Measurements from ENCODE around the gene SMARCA4. TPM values are rescaled to one million over a fixed set of nuclear protein-coding genes. Genes with fewer than 3 reads are reported as not detected.

The SMARCA4 gene
- total and polyA plus RNA-seq, 4 donors = 15.9 to 35.4 (median 22.5) TPM

GRCh38 chr19:11035441-11036377, 74.9 kb downstream of the SMARCA4 start:
- Histone ChIP-seq H3K27ac (ENCODE audit: low read depth in 1 of 2, low read length in 2 of 2) (peak overlapping the region in 1 of 2 donors; percentile 62), H3K4me3 (ENCODE audit: low read depth in 1 of 3, low read length in 3 of 3) (no peak overlapping the region), H3K9me3 (ENCODE audit: control insufficient read depth in 4 of 4, low read length in 3 of 4) (no peaks in the 10 kb centered on the region), H3K4me1 (ENCODE audit: control insufficient read depth in 4 of 4, insufficient read depth in 4 of 4, low read length in 3 of 4) (peaks cover 0 to 2% (median 0%) of the 10 kb centered on the region in 4 donors), H3K9ac (ENCODE audit: low read depth in 1 of 2, low read length in 2 of 2) (no peak overlapping the region), H3K36me3 (ENCODE audit: control insufficient read depth in 4 of 4, insufficient read depth in 3 of 4, low read depth in 1 of 4, low read length in 3 of 4) (peaks cover 10 to 56% (median 23%) of the 10 kb centered on the region in 4 donors), H3K27me3 (ENCODE audit: control insufficient read depth in 4 of 4, insufficient read depth in 4 of 4, low read length in 3 of 4) (no peaks in the 10 kb centered on the region)
- 52% methylated on average over 15 of the region's 15 CpGs for WGBS
- DNase-seq (ENCODE audit: low spot score) = peak; percentile 90
- TF ChIP-seq YY1 (IDR thresholded peaks at IDR 0.05) = no peak
- no peak for TF ChIP-seq HNF4G (IDR thresholded peaks at IDR 0.05)
- no peak for TF ChIP-seq FOXA1 (IDR thresholded peaks at IDR 0.05)
- TF ChIP-seq, protein P1, sequence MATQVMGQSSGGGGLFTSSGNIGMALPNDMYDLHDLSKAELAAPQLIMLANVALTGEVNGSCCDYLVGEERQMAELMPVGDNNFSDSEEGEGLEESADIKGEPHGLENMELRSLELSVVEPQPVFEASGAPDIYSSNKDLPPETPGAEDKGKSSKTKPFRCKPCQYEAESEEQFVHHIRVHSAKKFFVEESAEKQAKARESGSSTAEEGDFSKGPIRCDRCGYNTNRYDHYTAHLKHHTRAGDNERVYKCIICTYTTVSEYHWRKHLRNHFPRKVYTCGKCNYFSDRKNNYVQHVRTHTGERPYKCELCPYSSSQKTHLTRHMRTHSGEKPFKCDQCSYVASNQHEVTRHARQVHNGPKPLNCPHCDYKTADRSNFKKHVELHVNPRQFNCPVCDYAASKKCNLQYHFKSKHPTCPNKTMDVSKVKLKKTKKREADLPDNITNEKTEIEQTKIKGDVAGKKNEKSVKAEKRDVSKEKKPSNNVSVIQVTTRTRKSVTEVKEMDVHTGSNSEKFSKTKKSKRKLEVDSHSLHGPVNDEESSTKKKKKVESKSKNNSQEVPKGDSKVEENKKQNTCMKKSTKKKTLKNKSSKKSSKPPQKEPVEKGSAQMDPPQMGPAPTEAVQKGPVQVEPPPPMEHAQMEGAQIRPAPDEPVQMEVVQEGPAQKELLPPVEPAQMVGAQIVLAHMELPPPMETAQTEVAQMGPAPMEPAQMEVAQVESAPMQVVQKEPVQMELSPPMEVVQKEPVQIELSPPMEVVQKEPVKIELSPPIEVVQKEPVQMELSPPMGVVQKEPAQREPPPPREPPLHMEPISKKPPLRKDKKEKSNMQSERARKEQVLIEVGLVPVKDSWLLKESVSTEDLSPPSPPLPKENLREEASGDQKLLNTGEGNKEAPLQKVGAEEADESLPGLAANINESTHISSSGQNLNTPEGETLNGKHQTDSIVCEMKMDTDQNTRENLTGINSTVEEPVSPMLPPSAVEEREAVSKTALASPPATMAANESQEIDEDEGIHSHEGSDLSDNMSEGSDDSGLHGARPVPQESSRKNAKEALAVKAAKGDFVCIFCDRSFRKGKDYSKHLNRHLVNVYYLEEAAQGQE (IDR thresholded peaks at IDR 0.05) = no peak
- TF ChIP-seq ZBTB33 (IDR thresholded peaks at IDR 0.05) = no peak
- no peak for TF ChIP-seq TAF1 (conservative IDR thresholded peaks at IDR 0.05)
- TF ChIP-seq RAD21 (IDR thresholded peaks at IDR 0.05) = peak; percentile 97 to 99
- TF ChIP-seq JUND (IDR thresholded peaks at IDR 0.05) = no peak
- TF ChIP-seq MAX (IDR thresholded peaks at IDR 0.05) = no peak
- peak; percentile 4 to 30 for TF ChIP-seq HNF4A (conservative IDR thresholded peaks at IDR 0.05)
- TF ChIP-seq NR2F2 (IDR thresholded peaks at IDR 0.05) = no peak
- TF ChIP-seq SP1 (IDR thresholded peaks at IDR 0.05) = peak; percentile 15
- TF ChIP-seq EGR1 (IDR thresholded peaks at IDR 0.05; ENCODE audit: low read depth in 2 of 2) = no peak
- TF ChIP-seq, protein P2, sequence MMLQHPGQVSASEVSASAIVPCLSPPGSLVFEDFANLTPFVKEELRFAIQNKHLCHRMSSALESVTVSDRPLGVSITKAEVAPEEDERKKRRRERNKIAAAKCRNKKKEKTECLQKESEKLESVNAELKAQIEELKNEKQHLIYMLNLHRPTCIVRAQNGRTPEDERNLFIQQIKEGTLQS (IDR thresholded peaks at IDR 0.05) = no peak
- no peak for TF ChIP-seq FOXA2 (IDR thresholded peaks at IDR 0.05)
- TF ChIP-seq RXRA (IDR thresholded peaks at IDR 0.05) = peak in 1 of 2 donors; percentile 47
- no peak for TF ChIP-seq GABPA (IDR thresholded peaks at IDR 0.05 in 1 of 2, conservative IDR thresholded peaks at IDR 0.05 in 1 of 2)
- TF ChIP-seq, protein P3, sequence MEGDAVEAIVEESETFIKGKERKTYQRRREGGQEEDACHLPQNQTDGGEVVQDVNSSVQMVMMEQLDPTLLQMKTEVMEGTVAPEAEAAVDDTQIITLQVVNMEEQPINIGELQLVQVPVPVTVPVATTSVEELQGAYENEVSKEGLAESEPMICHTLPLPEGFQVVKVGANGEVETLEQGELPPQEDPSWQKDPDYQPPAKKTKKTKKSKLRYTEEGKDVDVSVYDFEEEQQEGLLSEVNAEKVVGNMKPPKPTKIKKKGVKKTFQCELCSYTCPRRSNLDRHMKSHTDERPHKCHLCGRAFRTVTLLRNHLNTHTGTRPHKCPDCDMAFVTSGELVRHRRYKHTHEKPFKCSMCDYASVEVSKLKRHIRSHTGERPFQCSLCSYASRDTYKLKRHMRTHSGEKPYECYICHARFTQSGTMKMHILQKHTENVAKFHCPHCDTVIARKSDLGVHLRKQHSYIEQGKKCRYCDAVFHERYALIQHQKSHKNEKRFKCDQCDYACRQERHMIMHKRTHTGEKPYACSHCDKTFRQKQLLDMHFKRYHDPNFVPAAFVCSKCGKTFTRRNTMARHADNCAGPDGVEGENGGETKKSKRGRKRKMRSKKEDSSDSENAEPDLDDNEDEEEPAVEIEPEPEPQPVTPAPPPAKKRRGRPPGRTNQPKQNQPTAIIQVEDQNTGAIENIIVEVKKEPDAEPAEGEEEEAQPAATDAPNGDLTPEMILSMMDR (IDR thresholded peaks at IDR 0.05; ENCODE audit: low read depth, low read length, missing input control) = peak; percentile 92

All from liver (tissue), 9 donors.